Natural killer cell (primary cell): Measurements from ENCODE around the gene C12orf56. TPM values are rescaled to one million over a fixed set of nuclear protein-coding genes. Genes with fewer than 3 reads are reported as not detected.
A peak's percentile ranks its signal among the peaks of the same experiment; 100 is the strongest.

Experiments
- ATAC-seq, 3 donors: fragments of 150-1000 bp in 2 of 3; fragments of 200-7000 bp in 1 of 3; cut with Tn5 transposase; 1 replicate in 1 of 3; 2 replicates in 2 of 3; pipeline ENCODE4 v1.10.0; 2021; ENCODE audit warnings: mild to moderate bottlenecking in 2 of 3, moderate library complexity in 2 of 3
- DNase-seq, 2 donors: peaks; one replicate each; pipeline versions ENCODE4 v3.0.0 to v3.0.0-alpha.2; 2013 to 2021; ENCODE audit warnings: mixed read lengths in 1 of 2
- H3K27ac ChIP-seq: one replicate; pipeline ENCODE4 v1.5.1; 2013; ENCODE audit warnings: mild to moderate bottlenecking, low read length
- H3K27me3 ChIP-seq: one replicate; pipeline ENCODE4 v1.6.1; 2013; ENCODE audit warnings: low read length; ENCODE audit not compliant: control insufficient read depth, insufficient read depth
- H3K36me3 ChIP-seq: one replicate; pipeline ENCODE4 v1.6.1; 2013; ENCODE audit warnings: low read length; ENCODE audit not compliant: control insufficient read depth, insufficient read depth
- H3K4me1 ChIP-seq: one replicate; pipeline ENCODE4 v1.6.1; 2013; ENCODE audit warnings: low read length; ENCODE audit not compliant: control insufficient read depth, insufficient read depth
- H3K4me3 ChIP-seq: one replicate; pipeline ENCODE4 v1.5.1; 2013; ENCODE audit warnings: low read length
- H3K9me3 ChIP-seq: one replicate; pipeline ENCODE4 v1.6.1; 2013; ENCODE audit warnings: low read length; ENCODE audit not compliant: control insufficient read depth, insufficient read depth
- H3K27ac Mint-ChIP-seq, 2 donors: one replicate each; pipeline ENCODE4 v1.8.0; 2022; ENCODE audit warnings: mild to moderate bottlenecking in 2 of 2, mixed read lengths in 2 of 2, moderate library complexity in 1 of 2
- H3K27me3 Mint-ChIP-seq, 2 donors: one replicate each; pipeline ENCODE4 v1.8.0; 2022; ENCODE audit warnings: low read depth in 2 of 2, mixed read lengths in 2 of 2
- H3K36me3 Mint-ChIP-seq: one replicate; pipeline ENCODE4 v1.8.0; 2022; ENCODE audit warnings: mixed read lengths
- H3K4me1 Mint-ChIP-seq, 2 donors: one replicate each; pipeline ENCODE4 v1.8.0; 2022; ENCODE audit warnings: mixed read lengths in 2 of 2
- H3K4me3 Mint-ChIP-seq: one replicate; pipeline ENCODE4 v1.8.0; 2022; ENCODE audit warnings: mild to moderate bottlenecking, moderate library complexity, mixed read lengths
- H3K9me3 Mint-ChIP-seq, 2 donors: one replicate each; pipeline ENCODE4 v1.8.0; 2022; ENCODE audit warnings: mixed read lengths in 2 of 2
- CTCF ChIP-seq: fragments of 200-600 bp; IDR thresholded peaks from one replicate; pipeline ENCODE4 v1.8.0; 2022; ENCODE audit warnings: antibody characterized with exemption
- WGBS: methylation state at CpG from one replicate; pipeline ENCODE4 v1.1.7; 2013; ENCODE audit warnings: missing lambda C conversion rate; ENCODE audit not compliant: insufficient coverage; 5-methylcytosine and 5-hydroxymethylcytosine counted together
- intact Hi-C: fragments of 100-400 bp; cut with micrococcal nuclease; formaldehyde crosslinking; loops from one replicate; pipeline ENCODE4 v1.14.2; 2022
- total RNA-seq, 4 donors: library from RNA; stranded (reverse); fragments of 120-200 nt in 1 of 4; gene quantifications; one replicate each; pipeline versions ENCODE4 v1.2.3 to v1.2.4, GENCODE V29; 2013 to 2022

The C12orf56 gene
- total RNA-seq, 3 donors from 2014 or later (not counting 1 experiment from before 2014, with no cell fraction given): not detected

- no peaks in the 10 kb centered on the region for H3K9me3 ChIP-seq
- ATAC-seq (peak; percentile 89 to 97 (median 92)), DNase-seq (peak; percentile 92 to 97)
- Mint-ChIP-seq H3K27ac (peak within 1 kb of the TSS; percentile 96 to 97), H3K4me1 (peaks cover 26 to 37% of the 10 kb centered on the region in 2 donors), H3K9me3 (no peaks in the 10 kb centered on the region), H3K36me3 (no peaks in the 10 kb centered on the region), H3K4me3 (peak within 1 kb of the TSS; percentile 98), H3K27me3 (peaks cover 15 to 21% of the 10 kb centered on the region in 2 donors)
- WGBS: under 1% methylated on average over 54 of the region's 56 CpGs
- H3K27me3 ChIP-seq: no peaks in the 10 kb centered on the region
- intact Hi-C loops: loop anchor here (1.0 to 10.0 kb wide), 2 partner anchors 182 to 447 kb away; partner anchors contain the start of genes RXYLT1 and XPOT
- H3K4me1 ChIP-seq: peaks cover 12% of the 10 kb centered on the region
- H3K27ac ChIP-seq: peak within 1 kb of the TSS; percentile 94
- H3K36me3 ChIP-seq: no peaks in the 10 kb centered on the region
- H3K4me3 ChIP-seq: peak within 1 kb of the TSS; percentile 94
- TF ChIP-seq CTCF: no peak
Measured at GRCh38 chr12:64222009-64222765, 168.4 kb downstream of the C12orf56 start, which contains the start of gene KICS2. KICS2 (minus strand) TSS chr12:64222296; CDS start chr12:64222237, 59 bp downstream.

- Histone ChIP-seq H3K9me3 (no peaks in the 10 kb centered on the region), H3K27me3 (no peaks in the 10 kb centered on the region), H3K4me3 (peak overlapping the region; percentile 94), H3K36me3 (no peaks in the 10 kb centered on the region), H3K4me1 (peaks cover 12% of the 10 kb centered on the region), H3K27ac (peak overlapping the region; percentile 94)
- no peaks in the 10 kb centered on the region for H3K9me3 Mint-ChIP-seq
- H3K27me3 Mint-ChIP-seq: peaks cover 14 to 19% of the 10 kb centered on the region in 2 donors
- peak overlapping the region; percentile 96 to 97 for H3K27ac Mint-ChIP-seq
- DNase-seq (no peak), ATAC-seq (peak in 1 of 3 donors; percentile 6)
- 0% methylated on average over 14 of the region's 16 CpGs for WGBS
- TF ChIP-seq CTCF: no peak
- peak overlapping the region; percentile 98 for H3K4me3 Mint-ChIP-seq
- intact Hi-C loops: loop anchor here (1.0 to 10.0 kb wide), 2 partner anchors 183 to 447 kb away; partner anchors contain the start of genes RXYLT1 and XPOT
- peaks cover 26 to 37% of the 10 kb centered on the region in 2 donors for H3K4me1 Mint-ChIP-seq
- H3K36me3 Mint-ChIP-seq: no peaks in the 10 kb centered on the region
Measured at GRCh38 chr12:64221651-64222008, 168.9 kb downstream of the C12orf56 start.

GRCh38 chr12:64220046-64220445 is 170.5 kb downstream of the C12orf56 start:
- 100% methylated on average over 1 of the region's 3 CpGs for WGBS
- peaks cover 12% of the 10 kb centered on the region for H3K4me1 ChIP-seq
- DNase-seq (no peak), ATAC-seq (no peak)
- no peaks in the 10 kb centered on the region for H3K36me3 Mint-ChIP-seq
- no peaks in the 10 kb centered on the region for H3K27me3 ChIP-seq
- no peaks in the 10 kb centered on the region for H3K9me3 ChIP-seq
- TF ChIP-seq CTCF: no peak
- no peaks in the 10 kb centered on the region for H3K9me3 Mint-ChIP-seq
- no peak overlapping the region for H3K27ac Mint-ChIP-seq
- intact Hi-C loops: loop anchor here (10.0 kb wide), 1 partner anchor 445 kb away; the partner anchor contains the start of gene RXYLT1
- peaks cover 6 to 7% of the 10 kb centered on the region in 2 donors for H3K27me3 Mint-ChIP-seq
- peak overlapping the region; percentile 25 for H3K4me3 Mint-ChIP-seq
- H3K36me3 ChIP-seq: peaks cover 2% of the 10 kb centered on the region
- H3K4me1 Mint-ChIP-seq: peaks cover 26 to 37% of the 10 kb centered on the region in 2 donors
- no peak overlapping the region for H3K27ac ChIP-seq
- H3K4me3 ChIP-seq: no peak overlapping the region
